HepG2 (cell line): ENCODE results near the gene CCNG1. TPM values are rescaled to one million over a fixed set of nuclear protein-coding genes. Genes with fewer than 3 reads are reported as not detected.
A peak's percentile ranks its signal among the peaks of the same experiment; 100 is the strongest.

ENCODE experiments used
- ATF1 ChIP-seq: IDR thresholded peaks from 2 replicates; pipeline ENCODE4 v1.6.1; 2016; ENCODE audit warnings: mild to moderate bottlenecking, control low read depth
- KLF15 ChIP-seq: sonication (generic); formaldehyde crosslinking; IDR thresholded peaks from 2 replicates; pipeline ENCODE4 v1.8.1; 2023; ENCODE audit warnings: borderline replicate concordance, mild to moderate bottlenecking, inconsistent platforms, missing genetic modification reagents, mixed read lengths
- MTA3 ChIP-seq: sonication (generic); formaldehyde crosslinking; IDR thresholded peaks from 2 replicates; pipeline ENCODE4 v1.4.0; 2020; ENCODE audit warnings: missing genetic modification reagents
- POGK ChIP-seq: sonication (generic); formaldehyde crosslinking; conservative IDR thresholded peaks from 2 replicates; pipeline ENCODE4 v1.8.0; 2022; ENCODE audit warnings: mild to moderate bottlenecking, moderate library complexity, missing genetic modification reagents
- POLR2G ChIP-seq: fragments of 200-400 bp; formaldehyde crosslinking; IDR thresholded peaks from 2 replicates; pipeline ENCODE4 v1.6.1; 2018; ENCODE audit warnings: mild to moderate bottlenecking, low read depth, low read length, moderate library complexity
- RARG ChIP-seq: sonication (generic); formaldehyde crosslinking; IDR thresholded peaks from 2 replicates; pipeline ENCODE4 v1.4.0; 2020; ENCODE audit warnings: low read depth, mild to moderate bottlenecking, missing genetic modification reagents
- RCOR2 ChIP-seq: IDR thresholded peaks from 2 replicates; pipeline ENCODE4 v1.6.1; 2016; ENCODE audit warnings: missing biosample characterization, missing genetic modification reagents
- SALL2 ChIP-seq: sonication (generic); formaldehyde crosslinking; IDR thresholded peaks from 2 replicates; pipeline ENCODE4 v1.8.1; 2023; ENCODE audit warnings: mild to moderate bottlenecking, missing genetic modification reagents, inconsistent platforms
- SNAPC4 ChIP-seq: sonication (generic); formaldehyde crosslinking; IDR thresholded peaks from 2 replicates; pipeline ENCODE4 v1.4.0; 2020; ENCODE audit warnings: mild to moderate bottlenecking, missing genetic modification reagents
- STAG1 ChIP-seq: sonication (generic); formaldehyde crosslinking; IDR thresholded peaks from 2 replicates; pipeline ENCODE4 v1.4.0; 2020; ENCODE audit warnings: missing genetic modification reagents
- TP53 ChIP-seq: sonication (generic); formaldehyde crosslinking; conservative IDR thresholded peaks from 2 replicates; pipeline ENCODE4 v1.4.0; 2020; ENCODE audit warnings: missing genetic modification reagents
- YY1 ChIP-seq: IDR thresholded peaks from 2 replicates; pipeline ENCODE4 v1.6.1; 2011; ENCODE audit warnings: low read length, low read depth, moderate library complexity, mild to moderate bottlenecking; ENCODE audit not compliant: insufficient read depth, insufficient replicate concordance
- ZBTB39 ChIP-seq: sonication (generic); formaldehyde crosslinking; IDR thresholded peaks from 2 replicates; pipeline ENCODE4 v1.5.0; 2020; ENCODE audit warnings: missing genetic modification reagents
- ZNF12 ChIP-seq: sonication (generic); formaldehyde crosslinking; IDR thresholded peaks from 2 replicates; pipeline ENCODE4 v1.5.0; 2020; ENCODE audit warnings: missing genetic modification reagents
- ZNF263 ChIP-seq: sonication (generic); formaldehyde crosslinking; IDR thresholded peaks from 2 replicates; pipeline ENCODE4 v1.4.0; 2020; ENCODE audit warnings: missing genetic modification reagents
- ZNF335 ChIP-seq: sonication (generic); formaldehyde crosslinking; IDR thresholded peaks from 2 replicates; pipeline ENCODE4 v1.4.0; 2020; ENCODE audit warnings: missing genetic modification reagents
- ZNF556 ChIP-seq: sonication (generic); formaldehyde crosslinking; IDR thresholded peaks from 2 replicates; pipeline ENCODE4 v1.4.0; 2020; ENCODE audit warnings: mild to moderate bottlenecking, missing genetic modification reagents, borderline replicate concordance
- ZNF747 ChIP-seq: sonication (generic); formaldehyde crosslinking; IDR thresholded peaks from 2 replicates; pipeline ENCODE4 v1.8.1; 2023; ENCODE audit warnings: missing genetic modification reagents, mild to moderate bottlenecking, borderline replicate concordance
- ZNF784 ChIP-seq: sonication (generic); formaldehyde crosslinking; IDR thresholded peaks from 2 replicates; pipeline ENCODE4 v1.5.1; 2020; ENCODE audit warnings: missing genetic modification reagents, mild to moderate bottlenecking, borderline replicate concordance
- polyA plus RNA-seq, 8 experiments: library from polyadenylated mRNA; depleted of rRNA in 3 of 8; stranded (reverse) in 7 of 8; unstranded in 1 of 8; fragments of >200 nt; fragmentation: Illumina TruSeq in 4 of 8; extraction: Trizol in 4 of 8; gene quantifications; 2 replicates each; pipeline versions ENCODE4 v1.2.1 to v1.2.3, GENCODE V29; 2011 to 2016; ENCODE audit warnings: low read depth in 4 of 8, missing spikeins in 1 of 8, mixed read lengths in 1 of 8; ENCODE audit not compliant: insufficient read depth in 1 of 8
- total RNA-seq, 5 experiments: library from RNA; depleted of rRNA; stranded (reverse); fragments of >200 nt; fragmentation: Illumina TruSeq; extraction: Trizol; gene quantifications; 2 replicates each; pipeline ENCODE4 v1.2.3, GENCODE V29; 2016; ENCODE audit warnings: low read depth in 1 of 5

The CCNG1 gene
- total and polyA plus RNA-seq, 2 of the 13 experiments (the other 11 are each of a cell fraction or from before 2014, with no cell fraction given): 181 to 353 TPM

- no peak for TF ChIP-seq ZBTB39 (CRISPR knock-in tag)
- no peak for TF ChIP-seq MTA3 (CRISPR knock-in tag)
- peak; percentile 84 for TF ChIP-seq POGK (CRISPR knock-in tag)
- peak; percentile 34; the same call in 1 of the 2 replicates for TF ChIP-seq ZNF12
- TF ChIP-seq KLF15 (CRISPR knock-in tag): 0 out of 2 replicates have a peak, but pooled peaks have one; percentile 78
- peak; percentile 16; the same call in 1 of the 2 replicates for TF ChIP-seq ATF1
- peak; percentile 81 for TF ChIP-seq SALL2 (CRISPR knock-in tag)
- TF ChIP-seq ZNF747 (CRISPR knock-in tag): peak; percentile 61; the same call in 1 of the 2 replicates
- no peak for TF ChIP-seq ZNF335 (CRISPR knock-in tag)
- no peak for TF ChIP-seq RCOR2 (CRISPR knock-in tag)
- TF ChIP-seq POLR2G: peak; percentile 96
- peak; percentile 61; the same call in 1 of the 2 replicates for TF ChIP-seq ZNF263
- TF ChIP-seq TP53 (CRISPR knock-in tag): 0 out of 2 replicates have a peak, but pooled peaks have one; percentile 33
- TF ChIP-seq ZNF784: peak; percentile 57
- no peak for TF ChIP-seq STAG1 (CRISPR knock-in tag)
- peak; percentile 80; the same call in 1 of the 2 replicates for TF ChIP-seq RARG (CRISPR knock-in tag)
- TF ChIP-seq YY1: no peak
- peak; percentile 73; the same call in 1 of the 2 replicates for TF ChIP-seq SNAPC4 (CRISPR knock-in tag)
- peak; percentile 59; the same call in 1 of the 2 replicates for TF ChIP-seq ZNF556 (CRISPR knock-in tag)
Measured at GRCh38 chr5:163459819-163460561, 22.6 kb downstream of the CCNG1 start, which contains the start of gene NUDCD2 (continued).
